Esophagus (tissue), 2 donors: ENCODE results near the gene CEP170. TPM values are rescaled to one million over a fixed set of nuclear protein-coding genes. Genes with fewer than 3 reads are reported as not detected.

Source experiments
- H3K27ac ChIP-seq, 2 donors: one replicate each; pipeline ENCODE4 v1.5.1; 2013; ENCODE audit warnings: low read depth in 2 of 2, mild to moderate bottlenecking in 2 of 2, inconsistent platforms in 1 of 2, low read length in 1 of 2, moderate library complexity in 1 of 2
- H3K27me3 ChIP-seq, 2 donors: one replicate each; pipeline ENCODE4 v1.6.1; 2013; ENCODE audit warnings: low read length in 2 of 2, control low read depth in 1 of 2, mild to moderate bottlenecking in 1 of 2; ENCODE audit not compliant: insufficient read depth in 2 of 2, control insufficient read depth in 1 of 2
- H3K36me3 ChIP-seq, 2 donors: one replicate each; pipeline ENCODE4 v1.6.1; 2013; ENCODE audit warnings: low read length in 1 of 2; ENCODE audit not compliant: control insufficient read depth in 2 of 2, insufficient read depth in 2 of 2
- H3K4me1 ChIP-seq, 2 donors: one replicate each; pipeline ENCODE4 v1.6.1; 2013; ENCODE audit warnings: low read length in 1 of 2; ENCODE audit not compliant: control insufficient read depth in 2 of 2, insufficient read depth in 2 of 2
- H3K4me3 ChIP-seq, 2 donors: one replicate each; pipeline ENCODE4 v1.5.1; 2013; ENCODE audit warnings: low read length in 2 of 2, mild to moderate bottlenecking in 2 of 2, low read depth in 1 of 2, moderate library complexity in 1 of 2
- H3K9me3 ChIP-seq, 2 donors: one replicate each; pipeline ENCODE4 v1.6.1; 2013; ENCODE audit warnings: mild to moderate bottlenecking in 2 of 2, low read depth in 1 of 2, low read length in 1 of 2, moderate library complexity in 1 of 2; ENCODE audit not compliant: control insufficient read depth in 2 of 2, insufficient read depth in 1 of 2
- WGBS, 2 donors: extraction: QIAGEN DNeasy Blood & Tissue Kit; methylation state at CpG; one replicate each; pipeline ENCODE4 v1.1.7; 2013; 5-methylcytosine and 5-hydroxymethylcytosine counted together
- polyA plus RNA-seq, 2 donors: library from polyadenylated mRNA; stranded (reverse); fragments of 200-250 nt; gene quantifications; one replicate each; pipeline ENCODE4 v1.2.3, GENCODE V29; 2013
- donor health status: healthy with polysubstance abuse.
- donor health status: Bipolar disorder and iron deficiency.

Gene CEP170
- polyA plus RNA-seq, 2 donors, result 3.2 to 4.6 TPM

DNA sequence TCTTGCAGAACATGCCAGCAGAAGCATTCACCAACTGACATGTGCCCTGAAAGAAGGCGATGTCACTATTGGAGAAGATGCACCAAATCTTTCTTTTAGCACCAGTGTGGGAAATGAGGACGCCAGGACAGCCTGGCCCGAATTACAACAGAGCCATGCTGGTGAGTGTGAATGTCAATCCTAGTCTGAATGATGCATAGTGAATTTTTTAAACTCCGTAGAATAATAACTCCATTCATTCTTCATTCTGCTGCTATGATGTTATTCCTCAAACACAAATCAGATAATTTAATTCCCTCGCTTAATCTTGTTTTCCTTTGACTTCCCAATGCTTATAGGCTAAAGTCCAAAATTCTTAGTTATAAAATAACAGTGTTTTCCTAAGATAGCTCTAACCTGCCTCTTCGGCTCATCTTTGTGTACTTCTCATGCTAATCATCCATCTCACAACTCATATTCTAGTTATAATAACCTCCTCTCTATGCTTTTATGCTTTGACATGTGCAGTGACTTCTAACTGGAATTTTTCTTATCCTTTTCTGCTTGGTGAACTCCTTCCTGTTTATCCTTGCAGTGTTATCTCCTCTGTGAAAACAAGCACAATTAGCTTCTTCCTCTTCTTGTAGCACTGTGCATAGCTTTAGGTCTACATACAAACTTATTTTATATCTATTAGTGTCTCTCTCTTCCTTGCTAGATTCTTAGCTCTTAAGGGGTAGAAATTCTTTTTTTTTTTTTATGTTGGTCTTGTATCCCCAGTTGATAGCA, 15.2 kb upstream of the CEP170 start:
- Histone ChIP-seq H3K4me1 (peaks cover 0 to 3% of the 10 kb centered on the region in 2 donors), H3K4me3 (no peak overlapping the region), H3K27ac (no peak overlapping the region), H3K27me3 (no peaks in the 10 kb centered on the region), H3K36me3 (peaks cover 0 to 7% of the 10 kb centered on the region in 2 donors), H3K9me3 (no peaks in the 10 kb centered on the region)
- WGBS, 2 donors, result 88 to 92% methylated on average over 6 of the region's 6 CpGs

- H3K36me3 ChIP-seq, result peaks cover 0 to 7% of the 10 kb centered on the region in 2 donors
- H3K9me3 ChIP-seq, result no peaks in the 10 kb centered on the region
- no peak overlapping the region for H3K4me3 ChIP-seq
- WGBS, 2 donors, result 91 to 92% methylated on average over 4 of the region's 4 CpGs
- no peaks in the 10 kb centered on the region for H3K27me3 ChIP-seq
- H3K4me1 ChIP-seq, result peaks cover 0 to 3% of the 10 kb centered on the region in 2 donors
- H3K27ac ChIP-seq, result no peak overlapping the region
Observed at GRCh38 chr1:243269461-243269801, 14.3 kb upstream of the CEP170 start.

DNA sequence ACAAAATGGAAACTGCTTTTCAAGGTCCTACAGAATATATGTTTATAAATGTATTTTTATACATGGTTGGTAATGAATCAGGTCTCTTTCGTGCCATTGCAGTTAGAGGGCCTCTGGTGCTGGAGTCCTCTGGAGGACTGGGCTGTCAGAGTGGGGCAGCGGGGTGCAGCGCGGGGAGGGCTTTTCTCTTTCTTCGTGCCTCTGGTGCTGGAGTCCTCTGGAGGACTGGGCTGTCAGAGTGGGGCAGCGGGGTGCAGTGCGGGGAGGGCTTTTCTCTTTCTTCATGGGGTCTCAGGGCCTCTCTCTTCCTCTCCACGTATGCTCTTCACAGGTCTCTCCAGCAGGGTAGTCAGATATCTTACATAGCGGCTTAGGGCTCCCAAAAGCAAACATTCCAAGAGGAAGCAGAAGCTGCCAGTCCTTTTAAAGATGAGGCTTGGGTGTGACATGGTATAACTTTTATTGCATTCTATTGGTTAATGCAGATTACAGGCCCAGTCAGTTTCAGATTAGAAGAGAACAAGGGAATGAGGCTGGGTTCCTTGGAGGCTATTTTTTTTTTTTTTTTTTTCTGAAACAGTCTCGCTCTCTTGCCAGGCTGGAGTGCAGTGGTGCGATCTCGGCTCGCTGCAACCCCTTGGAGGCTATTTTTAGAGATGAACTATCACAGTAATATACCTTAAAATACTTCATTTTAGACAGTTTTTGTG, 13.8 kb upstream of the CEP170 start:
- H3K9me3 ChIP-seq, result no peaks in the 10 kb centered on the region
- no peaks in the 10 kb centered on the region for H3K27me3 ChIP-seq
- peaks cover 0 to 3% of the 10 kb centered on the region in 2 donors for H3K4me1 ChIP-seq
- H3K36me3 ChIP-seq, result peaks cover 0 to 4% of the 10 kb centered on the region in 2 donors
- WGBS, 2 donors, result 87 to 92% methylated on average over 13 of the region's 13 CpGs
- H3K27ac ChIP-seq, result no peak overlapping the region
- no peak overlapping the region for H3K4me3 ChIP-seq

DNA sequence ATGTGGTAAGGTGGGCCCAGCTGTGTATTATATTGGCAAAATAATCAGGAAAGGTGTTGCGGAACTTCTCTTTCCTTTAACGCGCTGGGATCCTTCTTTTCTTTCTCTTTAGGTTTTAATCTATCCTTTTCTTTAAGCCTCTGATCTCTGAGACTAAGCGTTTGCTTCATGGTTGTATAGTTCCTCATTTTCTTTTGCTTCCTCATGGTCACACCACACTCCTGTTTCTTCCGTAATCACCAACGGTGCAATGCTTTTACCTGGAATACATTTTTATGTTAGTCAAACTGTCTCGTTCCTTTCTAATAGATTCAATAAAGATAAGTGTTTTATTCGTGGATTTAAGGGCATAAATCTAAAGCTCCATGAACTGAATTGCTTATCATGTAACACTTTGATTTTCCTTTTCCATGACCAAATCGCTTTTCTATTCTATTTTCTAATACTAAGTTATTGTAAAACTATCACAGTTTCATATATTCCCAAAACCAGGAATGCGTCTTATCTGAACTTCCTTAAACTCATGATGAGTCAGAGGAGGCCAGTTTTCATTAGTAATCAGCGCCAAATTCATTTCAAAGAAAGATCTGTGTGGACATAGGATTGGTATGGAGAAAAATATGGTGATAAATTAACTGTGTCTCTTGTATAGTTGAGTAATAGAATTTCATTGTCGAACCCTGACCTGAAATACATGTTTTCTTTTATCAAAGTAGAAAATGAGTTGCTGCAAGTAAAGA, 13.0 kb upstream of the CEP170 start:
- Histone ChIP-seq H3K36me3 (peaks cover 0 to 3% of the 10 kb centered on the region in 2 donors), H3K4me1 (peaks cover 0 to 3% of the 10 kb centered on the region in 2 donors), H3K27ac (no peak overlapping the region), H3K9me3 (no peaks in the 10 kb centered on the region), H3K4me3 (no peak overlapping the region), H3K27me3 (no peaks in the 10 kb centered on the region)
- WGBS, 2 donors, result 72 to 75% methylated on average over 12 of the region's 12 CpGs

DNA sequence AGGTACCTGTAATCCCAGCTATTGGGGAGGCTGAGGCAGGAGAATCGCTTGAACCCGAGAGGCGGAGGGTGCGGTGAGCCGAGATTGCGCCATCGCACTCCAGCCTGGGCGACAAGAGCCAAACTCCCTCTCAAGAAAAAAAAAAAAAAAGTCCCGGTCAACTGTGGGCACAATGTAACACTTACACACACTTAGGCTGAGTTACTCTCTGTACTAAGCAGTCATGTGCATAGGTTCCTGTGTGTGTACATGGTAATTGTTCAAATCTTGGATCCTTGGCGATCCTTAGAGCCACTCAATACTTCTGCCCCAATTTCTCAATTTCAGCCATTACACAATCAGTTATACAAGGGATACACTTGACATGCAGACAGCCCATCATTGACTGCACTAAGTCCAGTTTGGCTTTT, 12.4 kb upstream of the CEP170 start:
- no peaks in the 10 kb centered on the region for H3K9me3 ChIP-seq
- 92 to 93% methylated on average over 10 of the region's 10 CpGs for WGBS, 2 donors
- H3K27ac ChIP-seq, result no peak overlapping the region
- H3K27me3 ChIP-seq, result no peaks in the 10 kb centered on the region
- peaks cover 0 to 3% of the 10 kb centered on the region in 2 donors for H3K36me3 ChIP-seq
- H3K4me1 ChIP-seq, result peaks cover 0 to 3% of the 10 kb centered on the region in 2 donors
- no peak overlapping the region for H3K4me3 ChIP-seq

GRCh38 chr1:243266231-243266630, 11.2 kb upstream of the CEP170 start:
- peaks cover 0 to 3% of the 10 kb centered on the region in 2 donors for H3K4me1 ChIP-seq
- peaks cover 0 to 3% of the 10 kb centered on the region in 2 donors for H3K36me3 ChIP-seq
- no peak overlapping the region for H3K27ac ChIP-seq
- WGBS, 2 donors, result 91 to 94% methylated on average over 4 of the region's 4 CpGs
- H3K4me3 ChIP-seq, result no peak overlapping the region
- no peaks in the 10 kb centered on the region for H3K9me3 ChIP-seq
- no peaks in the 10 kb centered on the region for H3K27me3 ChIP-seq

DNA sequence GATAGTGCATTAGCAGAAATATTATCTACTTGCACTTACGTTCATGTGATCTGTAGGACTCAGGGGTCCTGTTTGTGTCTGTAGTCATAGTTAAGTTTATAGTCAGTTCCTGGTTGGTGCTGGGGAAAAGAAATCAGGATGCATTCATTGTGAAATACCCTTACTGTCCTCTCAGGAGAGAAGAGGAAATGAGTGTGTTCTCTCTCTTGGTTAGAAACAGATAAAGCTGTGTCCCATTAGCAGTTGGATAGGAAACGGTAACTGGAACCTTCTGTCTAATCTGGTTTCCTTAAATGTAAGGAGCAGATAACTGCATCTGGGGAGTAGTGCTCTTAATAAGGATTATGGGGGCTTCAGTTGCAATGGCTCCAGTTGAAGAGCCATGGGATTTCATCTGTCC, 9.6 kb upstream of the CEP170 start:
- peaks cover 0 to 3% of the 10 kb centered on the region in 2 donors for H3K4me1 ChIP-seq
- H3K4me3 ChIP-seq, result no peak overlapping the region
- no peaks in the 10 kb centered on the region for H3K36me3 ChIP-seq
- no peaks in the 10 kb centered on the region for H3K27me3 ChIP-seq
- H3K9me3 ChIP-seq, result no peaks in the 10 kb centered on the region
- 64 to 68% methylated on average over 2 of the region's 2 CpGs for WGBS, 2 donors
- H3K27ac ChIP-seq, result no peak overlapping the region

- Histone ChIP-seq H3K4me1 (no peaks in the 10 kb centered on the region), H3K9me3 (no peaks in the 10 kb centered on the region), H3K27ac (no peak overlapping the region), H3K36me3 (no peaks in the 10 kb centered on the region), H3K4me3 (no peak overlapping the region), H3K27me3 (no peaks in the 10 kb centered on the region)
- WGBS, 2 donors, result 91 to 96% methylated on average over 1 of the region's 1 CpG
Observed at GRCh38 chr1:243261390-243261789, 6.3 kb upstream of the CEP170 start.

DNA sequence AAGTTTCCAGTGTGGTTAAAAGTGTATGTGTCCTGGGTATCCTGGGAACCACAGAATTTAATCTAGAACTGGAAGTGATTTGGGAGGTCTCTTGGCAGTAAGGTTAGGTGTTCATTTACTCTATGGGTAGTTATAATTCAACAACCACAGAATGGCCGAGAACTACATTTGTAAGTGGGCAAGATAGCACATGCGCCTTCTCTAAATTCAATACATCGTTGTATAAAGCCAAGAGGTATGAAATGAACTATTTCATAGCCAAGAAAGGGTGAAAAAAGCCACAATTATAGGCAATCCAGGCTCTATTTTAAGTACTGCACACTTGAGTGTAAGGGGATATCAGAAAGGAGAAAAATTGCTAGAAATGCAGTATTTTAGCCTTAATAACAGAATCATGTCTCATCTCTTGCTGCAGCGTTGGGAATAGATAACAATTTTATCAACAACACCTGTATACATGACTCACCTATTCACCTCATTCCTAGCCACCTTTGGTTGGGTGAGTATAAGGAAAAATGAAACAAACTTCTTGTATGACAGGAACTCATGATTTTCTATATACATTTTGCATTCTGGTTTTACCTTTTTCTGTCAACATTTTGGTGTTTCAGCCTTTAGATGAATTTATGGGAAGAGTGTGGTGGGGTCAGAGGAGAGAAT, 5.3 kb upstream of the CEP170 start:
- H3K4me1 ChIP-seq, result no peaks in the 10 kb centered on the region
- no peaks in the 10 kb centered on the region for H3K36me3 ChIP-seq
- no peaks in the 10 kb centered on the region for H3K9me3 ChIP-seq
- no peaks in the 10 kb centered on the region for H3K27me3 ChIP-seq
- no peak overlapping the region for H3K4me3 ChIP-seq
- H3K27ac ChIP-seq, result no peak overlapping the region
- WGBS, 2 donors, result 42 to 47% methylated on average over 4 of the region's 4 CpGs
